ENCODE measurements around the gene ARPC3. TPM values are rescaled to one million over a fixed set of nuclear protein-coding genes. Genes with fewer than 3 reads are reported as not detected.

ARPC3 gene
- total RNA-seq, 1 experiment from 2014 or later = 188 TPM

GRCh38 chr12:110403146-110403975 lies 46.8 kb downstream of the ARPC3 start, which contains the start of gene ANAPC7:
Gene ANAPC7 (minus strand): TSS chr12:110403708. CDS start chr12:110403627, 81 bp downstream.
- TF ChIP-seq CTCF (conservative IDR thresholded peaks at IDR 0.05) = no peak
- no peak within 1 kb of the TSS for H2BK20ac ChIP-seq (ENCODE audit: low read depth, low read length, poor library complexity, severe bottlenecking)
- peak within 1 kb of the TSS; percentile 93 for H3K14ac ChIP-seq (ENCODE audit: insufficient read depth, low read length)
- peaks cover 0 to 3% of the 10 kb centered on the region in 2 experiments; a peak in 2 of 5 replicates for H3K9me3 Mint-ChIP-seq
- peak within 1 kb of the TSS; percentile 38 for H3T11ph ChIP-seq (ENCODE audit: low read length)
- peak within 1 kb of the TSS; percentile 18 for H2BK5ac ChIP-seq (ENCODE audit: insufficient read length, low read length)
- H3K27me3 ChIP-seq (ENCODE audit: insufficient read depth, low read length) = no peaks in the 10 kb centered on the region
- no peaks in the 10 kb centered on the region; the same call in 1 of the 2 replicates for H3K27me3 Mint-ChIP-seq (ENCODE audit: low read depth)
- H3K9ac ChIP-seq (ENCODE audit: extremely low read depth, insufficient read length, low read length) = peak within 1 kb of the TSS; percentile 95
- H3K4me2 ChIP-seq (ENCODE audit: insufficient read depth, insufficient read length, low read length) = peak within 1 kb of the TSS; percentile 77
- H3K56ac ChIP-seq (ENCODE audit: insufficient read length, low read depth, low read length) = peak within 1 kb of the TSS; percentile 42
- no peak within 1 kb of the TSS for H2AK5ac ChIP-seq (ENCODE audit: insufficient read length, low read length)
- H4K5ac ChIP-seq (ENCODE audit: insufficient read length, low read depth, low read length) = peak within 1 kb of the TSS; percentile 33
- H3K36me3 Mint-ChIP-seq (ENCODE audit: insufficient read depth in 1 of 3, low read depth in 3 of 3) = peaks cover 16 to 36% (median 27%) of the 10 kb centered on the region in 3 experiments; a peak in 6 of 7 replicates
- H3K4me3 Mint-ChIP-seq = peak within 1 kb of the TSS; percentile 99 to 100
- no peaks in the 10 kb centered on the region for H3K9me3 ChIP-seq (ENCODE audit: control insufficient read depth, low read depth, low read length)
- no peaks in the 10 kb centered on the region for H3K79me1 ChIP-seq (ENCODE audit: insufficient read depth, low read depth, low read length, poor library complexity, severe bottlenecking)
- H2BK12ac ChIP-seq (ENCODE audit: insufficient read length, low read depth, low read length) = no peak within 1 kb of the TSS
- no peak within 1 kb of the TSS for H4K8ac ChIP-seq (replicated peaks; ENCODE audit: insufficient read length, low read depth, low read length)
- no peaks in the 10 kb centered on the region for H3K23me2 ChIP-seq (ENCODE audit: insufficient read length, low read depth, low read length, poor library complexity, severe bottlenecking)
- no peak within 1 kb of the TSS for H2BK15ac ChIP-seq (ENCODE audit: low read depth, low read length)
- H3K27ac ChIP-seq (ENCODE audit: insufficient read length, low read depth, low read length) = peak within 1 kb of the TSS; percentile 90
- peaks cover 20% of the 10 kb centered on the region; the same call in 1 of the 2 replicates for H3K79me2 ChIP-seq (ENCODE audit: insufficient read depth, low read length)
- peak within 1 kb of the TSS; percentile 93 for H3K18ac ChIP-seq (ENCODE audit: insufficient read length, low read depth, low read length)
- H3K4me1 Mint-ChIP-seq = peaks cover 6 to 8% of the 10 kb centered on the region in 2 experiments
- peak; percentile 93 for DNase-seq
- H2BK120ac ChIP-seq (ENCODE audit: low read depth, low read length, poor library complexity, severe bottlenecking) = no peak within 1 kb of the TSS
- peak within 1 kb of the TSS; percentile 100 for H3K27ac Mint-ChIP-seq
- H3K4ac ChIP-seq (ENCODE audit: low read depth, low read length) = no peak within 1 kb of the TSS; the same call in 1 of the 2 replicates
- peak within 1 kb of the TSS; percentile 80 for H4K91ac ChIP-seq (ENCODE audit: insufficient read length, low read depth, low read length)
- no peak within 1 kb of the TSS for H3K23ac ChIP-seq (ENCODE audit: insufficient read length, low read depth, low read length)
- H3K4me1 ChIP-seq (ENCODE audit: insufficient read depth, low read length) = no peaks in the 10 kb centered on the region
- no peaks in the 10 kb centered on the region for H4K20me1 ChIP-seq (ENCODE audit: control insufficient read depth, insufficient read depth, insufficient read length)
- H2AFZ ChIP-seq (ENCODE audit: low read length) = peak within 1 kb of the TSS; percentile 96
- no CpG with 5 or more reads among the region's 62 CpGs for WGBS (ENCODE audit: extremely low coverage, insufficient read length, low lambda C conversion rate)

Other genes starting within 250 kb of the ARPC3 start
- gene ATP2A2, start 169.1 kb downstream of the ARPC3 start, total RNA-seq (2021) = 257 and 260 TPM in 2 replicates
- gene ANAPC7, start 46.6 kb downstream of the ARPC3 start, total RNA-seq (2021) = 87.7 and 91.1 TPM in 2 replicates
- 45.3 and 47.6 TPM in 2 replicates for gene GPN3, start 17.9 kb upstream of the ARPC3 start, total RNA-seq (2021)
- 18.1 and 19.8 TPM in 2 replicates for gene FAM216A, start 18.5 kb upstream of the ARPC3 start, total RNA-seq (2021)
- 77.6 and 81.5 TPM in 2 replicates for gene VPS29, start 51.8 kb upstream of the ARPC3 start, total RNA-seq (2021)
- 0.22 TPM in 1 of 2 replicates, not detected in the other for gene RAD9B, start 52.0 kb upstream of the ARPC3 start, total RNA-seq (2021)
- 15.7 and 15.8 TPM in 2 replicates for gene PPTC7, start 133.0 kb upstream of the ARPC3 start, total RNA-seq (2021)
- 10.9 and 11.1 TPM in 2 replicates for gene TCTN1, start 163.8 kb upstream of the ARPC3 start, total RNA-seq (2021)
- gene HVCN1, start 238.8 kb upstream of the ARPC3 start, total RNA-seq (2021) = 5.2 and 5.5 TPM in 2 replicates